Peyer's patch (tissue), 4 donors: ENCODE measurements around the gene CACNA2D3. TPM values are rescaled to one million over a fixed set of nuclear protein-coding genes. Genes with fewer than 3 reads are reported as not detected.

Experiments used
- DNase-seq, 3 donors: peaks; one replicate each; pipeline ENCODE4 v3.0.0-alpha.2; 2017 to 2019
- H3K27ac ChIP-seq, 4 donors: fragments of 200-600 bp; sonication (generic); one replicate each; pipeline ENCODE4 v1.5.1; 2016 to 2019
- H3K27me3 ChIP-seq, 2 donors: fragments of 200-600 bp; sonication (generic); one replicate each; pipeline ENCODE4 v1.5.1; 2019
- H3K36me3 ChIP-seq, 3 donors: fragments of 200-600 bp; sonication (generic); one replicate each; pipeline ENCODE4 v1.5.1; 2016 to 2019
- H3K4me1 ChIP-seq, 4 donors: fragments of 200-600 bp; sonication (generic); one replicate each; pipeline ENCODE4 v1.5.1; 2016 to 2019
- H3K4me3 ChIP-seq, 4 donors: fragments of 200-600 bp; sonication (generic); 1 replicate in 3 of 4; 2 replicates in 1 of 4; pipeline ENCODE4 v1.5.1; 2016 to 2019; ENCODE audit warnings: mild to moderate bottlenecking in 1 of 4
- H3K9me3 ChIP-seq, 4 donors: fragments of 200-600 bp; sonication (generic); one replicate each; pipeline ENCODE4 v1.5.1; 2016 to 2019; ENCODE audit warnings: mild to moderate bottlenecking in 1 of 4
- POLR2A ChIP-seq, 2 donors: fragments of 450-650 bp; IDR thresholded peaks; one replicate each; pipeline ENCODE4 v1.5.1; 2017; ENCODE audit warnings: antibody characterized with exemption in 2 of 2, mild to moderate bottlenecking in 2 of 2, moderate library complexity in 2 of 2
- total RNA-seq, 4 donors: library from RNA; depleted of rRNA; stranded (reverse); fragments of >200 nt; gene quantifications; one replicate each; pipeline ENCODE4 v1.1.0, GENCODE V29; 2016
- TF ChIP-seq, protein P1 (sequence below), 6 experiments: fragments of 450-650 bp in 4 of 6; fragments of 200-600 bp in 2 of 6; sonication (generic) in 1 of 6; IDR thresholded peaks; one replicate each; pipeline ENCODE4 v1.5.1; 2017 to 2019; ENCODE audit warnings: antibody characterized with exemption in 6 of 6, mild to moderate bottlenecking in 3 of 6, moderate library complexity in 1 of 6

Gene CACNA2D3
- total RNA-seq, 4 donors from 2014 or later, result 0.27 to 5.0 TPM; not detected in 2

GRCh38 chr3:54427501-54427900 lies 305.1 kb downstream of the CACNA2D3 start:
- H3K27me3 ChIP-seq, result no peaks in the 10 kb centered on the region
- no peak overlapping the region for H3K27ac ChIP-seq
- H3K4me1 ChIP-seq, result no peaks in the 10 kb centered on the region
- no peak overlapping the region for H3K4me3 ChIP-seq
- no peaks in the 10 kb centered on the region for H3K36me3 ChIP-seq
- H3K9me3 ChIP-seq, result no peaks in the 10 kb centered on the region
- TF ChIP-seq, protein P1, sequence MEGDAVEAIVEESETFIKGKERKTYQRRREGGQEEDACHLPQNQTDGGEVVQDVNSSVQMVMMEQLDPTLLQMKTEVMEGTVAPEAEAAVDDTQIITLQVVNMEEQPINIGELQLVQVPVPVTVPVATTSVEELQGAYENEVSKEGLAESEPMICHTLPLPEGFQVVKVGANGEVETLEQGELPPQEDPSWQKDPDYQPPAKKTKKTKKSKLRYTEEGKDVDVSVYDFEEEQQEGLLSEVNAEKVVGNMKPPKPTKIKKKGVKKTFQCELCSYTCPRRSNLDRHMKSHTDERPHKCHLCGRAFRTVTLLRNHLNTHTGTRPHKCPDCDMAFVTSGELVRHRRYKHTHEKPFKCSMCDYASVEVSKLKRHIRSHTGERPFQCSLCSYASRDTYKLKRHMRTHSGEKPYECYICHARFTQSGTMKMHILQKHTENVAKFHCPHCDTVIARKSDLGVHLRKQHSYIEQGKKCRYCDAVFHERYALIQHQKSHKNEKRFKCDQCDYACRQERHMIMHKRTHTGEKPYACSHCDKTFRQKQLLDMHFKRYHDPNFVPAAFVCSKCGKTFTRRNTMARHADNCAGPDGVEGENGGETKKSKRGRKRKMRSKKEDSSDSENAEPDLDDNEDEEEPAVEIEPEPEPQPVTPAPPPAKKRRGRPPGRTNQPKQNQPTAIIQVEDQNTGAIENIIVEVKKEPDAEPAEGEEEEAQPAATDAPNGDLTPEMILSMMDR (IDR thresholded peaks at IDR 0.05), result no peak
- no peak for TF ChIP-seq POLR2A (IDR thresholded peaks at IDR 0.05)
- DNase-seq, result no peak

DNA sequence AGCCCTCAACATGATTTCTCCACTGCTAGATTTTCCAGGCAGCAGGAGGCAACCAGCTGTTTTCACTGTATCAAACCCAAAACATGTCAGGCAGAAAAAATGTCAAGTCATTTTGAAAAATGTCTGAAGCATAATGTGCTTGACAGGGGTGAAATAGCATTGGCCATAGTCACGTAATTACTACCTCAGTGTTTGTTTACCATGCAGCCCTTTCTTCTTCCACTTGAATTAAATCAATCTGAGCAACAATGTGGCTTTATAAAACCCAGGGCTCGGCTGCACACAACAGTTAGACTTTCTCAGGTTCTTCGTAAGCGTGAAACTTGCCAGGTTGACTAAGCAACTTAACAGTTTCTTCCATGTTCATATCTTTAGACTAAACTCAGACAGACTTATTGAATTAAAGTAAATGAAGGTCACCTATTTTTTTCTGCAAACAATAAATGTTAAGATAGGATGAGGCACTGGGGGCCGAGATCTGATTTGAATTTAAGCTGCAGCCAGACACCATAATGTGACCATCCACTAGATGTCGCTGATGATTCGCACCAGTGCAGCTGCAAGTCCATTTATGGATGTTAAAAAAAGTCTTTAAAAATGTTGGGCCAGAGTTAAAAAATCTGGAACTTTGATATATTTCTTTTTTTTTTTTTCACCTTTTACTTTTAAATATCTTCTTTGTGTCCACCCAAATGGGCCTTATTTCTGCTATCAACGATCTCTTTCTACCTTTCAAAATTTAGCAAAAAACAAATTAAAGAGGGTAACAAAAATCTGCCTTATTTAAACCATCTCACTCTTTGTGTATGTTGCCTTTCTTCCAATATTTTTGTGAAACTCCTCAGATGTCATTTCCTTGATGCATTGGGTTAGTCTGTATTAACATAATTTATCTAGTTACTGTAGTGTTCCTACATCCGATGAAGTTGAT lies 305.9 kb downstream of the CACNA2D3 start:
- no peaks in the 10 kb centered on the region for H3K27me3 ChIP-seq
- H3K27ac ChIP-seq, result no peak overlapping the region
- peak in 2 of 3 donors; percentile 17 to 63 for DNase-seq
- H3K9me3 ChIP-seq, result no peaks in the 10 kb centered on the region
- no peaks in the 10 kb centered on the region for H3K4me1 ChIP-seq
- no peaks in the 10 kb centered on the region for H3K36me3 ChIP-seq
- TF ChIP-seq, protein P1 (IDR thresholded peaks at IDR 0.05), result peak in 5 of 6 experiments; percentile 17 to 78 (median 66)
- no peak for TF ChIP-seq POLR2A (IDR thresholded peaks at IDR 0.05)
- no peak overlapping the region for H3K4me3 ChIP-seq

GRCh38 chr3:54432975-54433374 lies 310.6 kb downstream of the CACNA2D3 start:
- Histone ChIP-seq H3K4me1 (no peaks in the 10 kb centered on the region), H3K36me3 (no peaks in the 10 kb centered on the region), H3K27me3 (no peaks in the 10 kb centered on the region), H3K4me3 (no peak overlapping the region), H3K27ac (no peak overlapping the region), H3K9me3 (no peaks in the 10 kb centered on the region)
- TF ChIP-seq POLR2A (IDR thresholded peaks at IDR 0.05), result no peak
- TF ChIP-seq, protein P1 (IDR thresholded peaks at IDR 0.05), result no peak
- DNase-seq, result no peak

DNA sequence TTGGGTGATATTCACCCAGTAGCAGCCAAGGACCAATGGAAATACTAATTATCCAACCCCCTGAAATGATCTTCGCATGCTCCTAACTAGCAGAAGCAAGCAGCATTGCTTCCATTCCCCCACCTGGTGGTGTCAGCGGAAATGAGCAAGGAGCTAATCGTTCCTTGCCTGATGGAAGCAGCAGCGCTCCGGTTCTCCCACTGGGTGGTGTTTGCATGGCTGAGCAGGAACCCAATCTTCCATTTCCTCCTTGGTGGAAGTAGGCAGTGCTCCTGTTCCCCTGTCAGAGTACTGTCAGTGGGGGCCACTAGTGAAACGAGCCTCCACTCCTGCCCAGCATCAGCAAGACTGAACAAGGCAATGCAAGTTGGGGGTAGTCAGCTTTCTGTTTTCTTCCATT lies 311.5 kb downstream of the CACNA2D3 start:
- DNase-seq, result no peak
- no peaks in the 10 kb centered on the region for H3K4me1 ChIP-seq
- no peak overlapping the region for H3K27ac ChIP-seq
- H3K27me3 ChIP-seq, result no peaks in the 10 kb centered on the region
- H3K4me3 ChIP-seq, result no peak overlapping the region
- H3K36me3 ChIP-seq, result no peaks in the 10 kb centered on the region
- TF ChIP-seq, protein P1 (IDR thresholded peaks at IDR 0.05), result no peak
- TF ChIP-seq POLR2A (IDR thresholded peaks at IDR 0.05), result no peak
- H3K9me3 ChIP-seq, result no peaks in the 10 kb centered on the region

DNA sequence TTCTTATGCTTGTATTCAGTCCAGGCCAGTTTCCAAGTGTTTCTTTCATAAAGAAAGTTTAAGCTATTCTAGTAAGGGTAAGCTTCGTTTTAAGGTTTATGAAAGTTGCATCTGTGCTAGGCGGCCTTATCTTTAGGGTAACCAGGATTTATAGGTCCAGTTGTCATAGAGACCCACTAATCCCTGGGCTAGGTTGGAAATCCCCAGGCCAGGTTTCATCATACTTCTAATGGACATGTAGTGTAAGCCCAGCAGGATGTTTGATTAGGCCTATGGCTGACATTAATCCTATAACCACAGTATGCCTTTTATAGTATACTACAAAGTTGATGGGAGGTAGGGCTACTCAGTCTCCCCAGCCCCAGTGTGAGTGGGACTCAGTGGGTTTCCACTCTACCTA lies 312.4 kb downstream of the CACNA2D3 start:
- Histone ChIP-seq H3K27ac (no peak overlapping the region), H3K36me3 (no peaks in the 10 kb centered on the region), H3K9me3 (no peaks in the 10 kb centered on the region), H3K4me1 (no peaks in the 10 kb centered on the region), H3K4me3 (no peak overlapping the region), H3K27me3 (no peaks in the 10 kb centered on the region)
- no peak for TF ChIP-seq POLR2A (IDR thresholded peaks at IDR 0.05)
- TF ChIP-seq, protein P1 (IDR thresholded peaks at IDR 0.05), result no peak
- no peak for DNase-seq
